ENCODE measurements around the gene SMARCAL1. TPM values are rescaled to one million over a fixed set of nuclear protein-coding genes. Genes with fewer than 3 reads are reported as not detected.
A peak's percentile ranks its signal among the peaks of the same experiment; 100 is the strongest.

The SMARCAL1 gene
- total and polyA plus RNA-seq, 12 donors, result 8.2 to 28.9 (median 21.1) TPM

DNA sequence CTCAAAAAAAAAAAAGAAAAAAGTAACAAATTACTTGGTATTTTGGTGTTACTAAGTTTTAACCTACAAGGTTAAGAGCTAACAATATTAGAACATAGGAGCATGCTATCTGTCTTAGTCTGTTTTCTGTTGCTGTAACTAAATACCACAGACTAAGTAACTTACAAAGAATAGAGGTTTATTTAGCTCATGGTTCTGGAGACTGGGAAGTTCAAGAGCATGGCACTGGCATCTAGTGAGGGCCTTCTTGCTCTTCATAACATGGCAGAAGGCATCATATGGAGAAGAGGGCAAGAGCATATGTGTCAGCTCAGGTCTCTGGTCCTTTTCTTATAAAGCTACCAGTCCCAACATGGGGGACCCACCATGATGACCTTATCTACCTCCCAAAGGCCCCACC, 36.5 kb downstream of the SMARCAL1 start:
- Histone ChIP-seq H3K4me1 (replicated peaks in 1 of 2) (no peaks in the 10 kb centered on the region), H3K9me3 (replicated peaks in 1 of 3) (no peaks in the 10 kb centered on the region), H3K4me3 (no peak overlapping the region), H3K27me3 (no peaks in the 10 kb centered on the region), H3K27ac (no peak overlapping the region), H3K36me3 (replicated peaks in 1 of 2) (peaks cover 0 to 53% of the 10 kb centered on the region in 2 donors)
- no peak for TF ChIP-seq POLR2A (IDR thresholded peaks at IDR 0.05)
- TF ChIP-seq, protein P1, sequence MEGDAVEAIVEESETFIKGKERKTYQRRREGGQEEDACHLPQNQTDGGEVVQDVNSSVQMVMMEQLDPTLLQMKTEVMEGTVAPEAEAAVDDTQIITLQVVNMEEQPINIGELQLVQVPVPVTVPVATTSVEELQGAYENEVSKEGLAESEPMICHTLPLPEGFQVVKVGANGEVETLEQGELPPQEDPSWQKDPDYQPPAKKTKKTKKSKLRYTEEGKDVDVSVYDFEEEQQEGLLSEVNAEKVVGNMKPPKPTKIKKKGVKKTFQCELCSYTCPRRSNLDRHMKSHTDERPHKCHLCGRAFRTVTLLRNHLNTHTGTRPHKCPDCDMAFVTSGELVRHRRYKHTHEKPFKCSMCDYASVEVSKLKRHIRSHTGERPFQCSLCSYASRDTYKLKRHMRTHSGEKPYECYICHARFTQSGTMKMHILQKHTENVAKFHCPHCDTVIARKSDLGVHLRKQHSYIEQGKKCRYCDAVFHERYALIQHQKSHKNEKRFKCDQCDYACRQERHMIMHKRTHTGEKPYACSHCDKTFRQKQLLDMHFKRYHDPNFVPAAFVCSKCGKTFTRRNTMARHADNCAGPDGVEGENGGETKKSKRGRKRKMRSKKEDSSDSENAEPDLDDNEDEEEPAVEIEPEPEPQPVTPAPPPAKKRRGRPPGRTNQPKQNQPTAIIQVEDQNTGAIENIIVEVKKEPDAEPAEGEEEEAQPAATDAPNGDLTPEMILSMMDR (IDR thresholded peaks at IDR 0.05), result no peak
- DNase-seq, result no peak
- intact Hi-C loops (cut with DNase I), result no loop called here

DNA sequence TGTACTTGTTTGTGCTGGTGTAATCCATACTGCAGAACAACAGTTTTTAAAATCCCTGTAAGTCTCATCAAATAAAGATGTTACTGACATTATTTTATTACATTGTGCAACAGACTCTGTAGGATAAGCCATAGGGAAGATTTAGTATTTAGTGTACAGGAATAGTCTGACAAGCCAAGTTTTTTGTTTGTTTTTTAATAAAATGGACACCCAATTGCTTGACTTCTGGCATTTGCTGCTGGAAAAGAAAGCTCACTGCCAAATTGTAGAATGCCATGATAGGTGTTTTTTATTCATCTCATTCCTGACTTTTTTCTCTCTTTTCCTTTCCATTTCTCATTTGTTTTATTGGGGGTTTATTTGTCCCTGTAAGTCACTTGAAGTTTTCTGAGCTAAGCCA, 38.1 kb downstream of the SMARCAL1 start:
- H3K27me3 ChIP-seq, result no peaks in the 10 kb centered on the region
- no peak overlapping the region for H3K27ac ChIP-seq
- no peaks in the 10 kb centered on the region for H3K4me1 ChIP-seq (replicated peaks in 1 of 2)
- DNase-seq, result no peak
- peaks cover 0 to 68% of the 10 kb centered on the region in 2 donors for H3K36me3 ChIP-seq (replicated peaks in 1 of 2)
- no peak overlapping the region for H3K4me3 ChIP-seq
- intact Hi-C loops (cut with DNase I), result no loop called here
- TF ChIP-seq, protein P1 (IDR thresholded peaks at IDR 0.05), result no peak
- TF ChIP-seq POLR2A (IDR thresholded peaks at IDR 0.05), result no peak
- no peaks in the 10 kb centered on the region for H3K9me3 ChIP-seq (replicated peaks in 1 of 3)

DNA sequence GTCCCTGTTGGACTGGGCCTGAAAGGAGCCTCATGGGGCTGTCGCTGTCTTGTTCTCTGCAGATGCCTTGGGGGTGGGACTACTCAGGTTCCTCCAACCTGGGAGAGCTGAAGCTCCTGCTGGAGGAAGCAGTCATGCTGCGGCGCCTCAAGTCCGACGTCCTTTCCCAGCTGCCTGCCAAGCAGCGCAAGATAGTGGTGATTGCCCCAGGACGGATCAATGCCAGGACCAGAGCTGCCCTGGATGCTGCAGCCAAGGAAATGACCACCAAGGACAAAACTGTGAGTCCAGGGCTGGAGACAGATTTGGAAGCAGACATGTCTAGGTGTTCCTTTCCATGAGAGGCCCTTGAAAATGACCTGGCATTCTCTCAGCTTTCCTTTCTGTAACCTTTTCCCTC, 38.5 kb downstream of the SMARCAL1 start:
- H3K9me3 ChIP-seq (replicated peaks in 1 of 3), result no peaks in the 10 kb centered on the region
- DNase-seq, result peak in 3 of 7 donors; percentile 22 to 30 (median 30)
- no peak overlapping the region for H3K4me3 ChIP-seq
- 89 to 96% (median 91%) methylated on average over 1 to 7 of the region's 7 CpGs for WGBS, 4 donors
- intact Hi-C loops (cut with DNase I), result no loop called here
- TF ChIP-seq, protein P1 (IDR thresholded peaks at IDR 0.05), result no peak
- no peak for TF ChIP-seq POLR2A (IDR thresholded peaks at IDR 0.05)
- no peaks in the 10 kb centered on the region for H3K4me1 ChIP-seq (replicated peaks in 1 of 2)
- peaks cover 0 to 69% of the 10 kb centered on the region in 2 donors for H3K36me3 ChIP-seq (replicated peaks in 1 of 2)
- no peak overlapping the region for H3K27ac ChIP-seq
- no peaks in the 10 kb centered on the region for H3K27me3 ChIP-seq

DNA sequence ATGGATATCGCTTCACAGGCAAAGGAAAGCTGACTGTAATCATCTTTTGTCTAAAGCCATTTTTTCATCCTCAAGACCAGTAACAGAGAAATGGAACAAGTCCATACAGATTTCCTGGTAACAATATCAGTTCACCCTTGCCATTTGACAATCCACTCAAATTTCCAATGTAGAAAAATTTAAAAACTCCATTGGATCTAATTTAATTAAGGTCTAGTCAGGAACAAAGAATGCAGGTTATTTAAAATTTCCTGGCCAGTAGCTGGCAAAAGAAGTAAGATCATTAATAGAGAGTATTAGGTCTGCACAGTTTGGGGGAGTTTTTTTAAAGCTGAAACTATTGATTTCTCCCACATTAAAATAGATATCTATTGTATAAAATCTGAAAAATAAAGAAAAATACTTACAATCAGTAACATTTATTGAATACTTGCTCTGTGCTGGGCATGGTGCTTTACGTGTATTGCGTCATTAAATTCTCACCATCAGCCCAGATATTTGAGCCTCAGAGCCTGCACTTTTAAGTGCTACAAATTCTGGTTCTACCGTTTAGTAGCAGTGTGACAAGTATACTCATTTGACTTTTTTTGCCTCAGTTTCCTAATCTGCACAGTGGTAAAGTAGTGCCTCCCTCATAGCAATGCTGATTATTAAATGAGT, 41.8 kb downstream of the SMARCAL1 start:
- Histone ChIP-seq H3K9me3 (replicated peaks in 1 of 3) (no peaks in the 10 kb centered on the region), H3K4me3 (no peak overlapping the region), H3K36me3 (replicated peaks in 1 of 2) (peaks cover 0 to 43% of the 10 kb centered on the region in 2 donors), H3K4me1 (replicated peaks in 1 of 2) (no peaks in the 10 kb centered on the region), H3K27ac (no peak overlapping the region), H3K27me3 (no peaks in the 10 kb centered on the region)
- no peak for DNase-seq
- no peak for TF ChIP-seq POLR2A (IDR thresholded peaks at IDR 0.05)
- TF ChIP-seq, protein P1 (IDR thresholded peaks at IDR 0.05), result no peak
- intact Hi-C loops (cut with DNase I), result no loop called here
- 96 to 97% (median 97%) methylated on average over 4 of the region's 4 CpGs for WGBS, 4 donors
